Measurements from ENCODE around the gene FRRS1L.

GRCh38 chr9:109145051-109145450 is 22.0 kb downstream of the FRRS1L start:
- TF ChIP-seq EZH2 (IDR thresholded peaks at IDR 0.05; ENCODE audit: low read length, missing control alignments) = no peak
- no peak for TF ChIP-seq CTCF (conservative IDR thresholded peaks at IDR 0.05 in 1 of 2, IDR thresholded peaks at IDR 0.05 in 1 of 2; ENCODE audit: low read depth in 1 of 2, low read length in 2 of 2)
